GM18873 (cell line): ENCODE data around the gene LOXL1.
A peak's percentile ranks its signal among the peaks of the same experiment; 100 is the strongest.

Experiments used
- ATAC-seq: cut with Tn5 transposase; IDR thresholded peaks from one replicate; pipeline ENCODE4 v1.9.1; 2021; ENCODE audit warnings: mild to moderate bottlenecking, moderate library complexity, moderate number of reproducible peaks; ENCODE audit not compliant: unreplicated experiment, low FRiP score

Gene LOXL1

DNA sequence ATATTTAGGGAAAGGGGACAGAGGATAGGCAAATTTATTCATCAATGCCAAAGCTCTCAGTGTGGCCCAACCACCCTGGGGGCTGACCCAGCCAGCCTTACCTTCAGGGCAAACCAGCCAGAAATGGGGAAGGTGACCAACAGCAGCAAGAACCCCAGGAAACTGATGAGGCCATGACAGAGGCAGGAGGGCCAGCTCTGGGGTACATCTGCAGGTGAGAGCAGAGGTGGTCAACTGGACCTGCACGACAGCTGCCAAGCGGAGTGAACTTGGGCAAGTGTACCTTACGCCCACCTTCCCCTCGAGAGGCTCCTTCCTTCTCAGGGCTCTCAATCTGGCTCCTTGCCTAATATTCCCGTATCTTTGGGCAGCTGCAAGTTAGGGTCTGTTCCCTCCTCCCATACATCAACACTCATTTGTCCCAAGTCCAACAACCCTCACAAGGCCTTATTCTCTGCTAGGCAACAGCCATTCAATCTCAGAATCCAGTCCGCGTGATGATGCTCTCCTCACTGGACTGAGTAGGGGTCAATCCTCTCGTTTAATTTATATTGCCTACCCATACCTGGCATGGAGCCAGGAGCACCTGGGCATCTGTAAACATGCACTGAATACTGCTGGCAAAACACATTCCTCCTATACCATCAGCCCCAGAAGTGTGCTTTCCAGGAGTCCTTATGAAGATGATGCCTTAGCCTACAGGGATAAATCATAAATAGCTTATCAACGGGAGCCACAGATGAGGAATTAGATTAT, 64.2 kb downstream of the LOXL1 start:
- ATAC-seq, result no peak

DNA sequence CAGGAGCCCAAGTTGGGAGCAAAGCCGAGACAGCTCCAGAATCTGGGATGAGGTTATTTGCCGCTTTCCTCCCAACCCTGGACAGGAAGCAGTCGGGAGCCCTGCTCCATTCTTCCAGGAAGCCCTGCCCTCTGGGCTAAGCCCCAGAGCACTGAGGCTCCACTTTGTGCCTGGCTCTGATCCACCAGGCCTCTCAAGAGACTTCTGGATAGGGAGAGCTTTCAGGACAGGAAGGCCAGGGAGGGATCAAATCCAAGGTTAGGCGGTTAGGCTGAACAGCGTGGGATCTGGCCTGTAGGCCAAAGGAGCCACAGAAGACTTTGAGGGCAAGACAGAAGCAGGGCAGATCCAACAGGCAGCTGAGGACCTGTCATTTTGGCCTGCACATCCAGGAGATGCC, 65.0 kb downstream of the LOXL1 start:
- no peak for ATAC-seq

DNA sequence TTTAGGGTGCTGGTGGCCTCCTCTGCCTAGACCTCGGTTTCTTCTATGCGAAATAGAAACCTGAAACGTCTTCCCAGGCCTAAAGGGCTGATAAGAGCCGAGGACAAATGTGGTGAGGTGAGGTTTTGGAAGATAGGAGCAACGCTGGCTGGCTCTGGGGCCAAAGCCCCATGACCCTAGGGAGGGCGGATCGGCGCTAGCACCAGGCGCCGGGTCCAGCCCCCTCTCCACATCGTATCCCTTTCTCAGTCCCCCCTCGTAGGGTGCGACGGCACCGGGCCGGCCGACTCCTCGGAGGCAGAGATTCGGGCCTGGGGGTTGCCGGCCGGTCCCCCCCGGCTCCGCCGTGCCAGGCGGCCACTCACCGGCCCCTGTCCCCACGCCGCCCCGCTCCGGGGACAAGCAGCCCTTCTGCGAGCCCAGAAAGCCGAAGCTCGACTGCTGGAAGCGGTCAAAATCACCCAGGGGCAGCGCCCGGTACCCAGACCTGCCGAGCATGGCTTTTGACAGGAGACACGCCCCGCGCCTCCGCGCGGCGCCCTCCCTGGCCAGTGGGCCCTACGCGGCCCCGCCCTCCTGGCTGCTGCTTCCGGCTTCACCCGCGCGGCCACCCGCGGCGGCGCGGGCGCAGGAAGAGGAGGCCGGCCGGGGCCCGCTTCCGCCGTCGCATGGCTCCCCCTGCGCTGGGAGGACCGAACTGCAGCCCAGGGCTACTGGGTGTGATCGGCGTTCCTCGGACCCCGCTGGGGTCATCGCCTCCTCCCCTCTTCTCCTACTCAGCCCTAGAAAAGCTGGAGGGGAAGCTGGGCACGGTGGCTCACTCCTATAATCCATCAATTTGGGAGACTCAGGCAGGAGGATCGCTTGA, 65.7 kb downstream of the LOXL1 start, which contains the start of gene STOML1:
Gene STOML1, minus strand, starts transcription at position 570 of the 868 bp plus-strand sequence. Its CDS starts 72 bp downstream, at position 498.
- peak; percentile 55 for ATAC-seq

DNA sequence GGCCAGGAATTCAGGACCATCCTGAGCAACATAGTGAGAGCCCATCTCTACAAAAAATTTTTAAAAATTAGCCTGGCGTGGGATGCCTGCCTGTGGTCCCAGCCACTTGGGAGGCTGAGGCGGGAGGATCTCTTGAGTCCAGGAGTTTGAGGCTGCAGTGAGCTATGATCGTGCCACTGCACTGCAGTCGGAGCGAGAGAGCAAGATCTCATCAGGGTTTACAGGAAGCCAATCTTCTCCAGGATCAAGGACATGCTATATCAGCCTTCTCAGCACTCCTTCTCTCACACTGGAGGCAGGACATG, 66.3 kb downstream of the LOXL1 start:
- no peak for ATAC-seq

DNA sequence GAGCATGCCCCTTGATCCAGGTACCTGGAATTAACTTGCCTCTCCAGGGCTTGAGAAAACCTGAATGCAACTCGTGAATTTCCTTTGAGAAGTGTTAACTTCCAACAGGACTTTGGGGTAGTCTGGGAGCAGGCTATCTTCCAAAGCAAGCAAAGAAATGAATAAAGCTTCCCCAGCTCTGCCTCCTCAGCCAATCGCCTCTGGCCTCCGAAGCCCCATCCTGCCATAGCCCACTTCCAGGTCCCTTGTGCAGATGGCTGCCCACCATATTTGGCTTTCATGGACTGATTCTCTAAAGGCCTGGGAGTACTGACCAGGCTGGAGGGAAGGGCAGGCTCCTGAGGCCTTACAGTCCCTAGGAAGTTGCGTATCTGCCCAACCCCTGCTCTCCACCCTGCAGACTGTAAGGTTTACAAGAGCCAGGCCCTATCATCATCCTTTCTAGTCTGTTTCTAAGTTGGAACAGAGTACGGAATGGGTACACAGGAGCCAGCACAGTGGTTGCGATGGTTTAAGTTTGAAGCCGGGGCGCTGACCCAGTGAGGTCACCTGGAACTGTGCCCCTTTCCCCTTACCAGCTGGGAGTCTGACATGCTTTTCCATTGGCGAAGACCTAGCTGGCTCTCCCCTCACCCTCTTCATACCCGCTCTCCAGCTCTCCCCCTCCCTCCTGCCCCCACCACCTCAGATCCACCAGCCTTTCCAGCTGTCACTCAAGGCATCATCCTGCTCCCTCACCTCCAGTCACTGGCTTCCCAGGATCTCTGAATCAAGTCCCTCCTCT, 67.1 kb downstream of the LOXL1 start:
- ATAC-seq, result no peak

DNA sequence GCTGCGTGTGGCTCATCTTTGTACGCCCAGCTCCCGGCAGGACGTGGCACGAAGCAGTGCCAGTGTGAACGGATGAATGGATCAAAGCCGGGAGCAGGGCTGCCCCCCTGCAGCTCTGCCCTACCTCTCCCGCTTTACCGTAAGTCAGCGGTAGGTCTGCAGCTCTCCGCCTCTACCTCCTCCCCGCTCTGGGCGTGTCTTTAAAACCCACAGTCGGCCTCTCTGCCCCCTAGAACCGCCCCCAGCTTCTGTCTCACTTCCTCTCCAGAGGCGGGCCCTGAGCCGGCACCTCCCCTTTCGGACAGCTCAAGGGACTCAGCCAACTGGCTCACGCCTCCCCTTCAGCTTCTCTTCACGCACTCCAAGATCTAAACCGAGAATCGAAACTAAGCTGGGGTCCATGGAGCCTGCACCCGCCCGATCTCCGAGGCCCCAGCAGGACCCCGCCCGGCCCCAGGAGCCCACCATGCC, 68.2 kb downstream of the LOXL1 start, which contains the start of gene PML:
Gene PML, plus strand, starts transcription at position 304 of the 471 bp plus-strand sequence. Its CDS starts 97 bp downstream, at position 401.
- peak; percentile 52 for ATAC-seq

DNA sequence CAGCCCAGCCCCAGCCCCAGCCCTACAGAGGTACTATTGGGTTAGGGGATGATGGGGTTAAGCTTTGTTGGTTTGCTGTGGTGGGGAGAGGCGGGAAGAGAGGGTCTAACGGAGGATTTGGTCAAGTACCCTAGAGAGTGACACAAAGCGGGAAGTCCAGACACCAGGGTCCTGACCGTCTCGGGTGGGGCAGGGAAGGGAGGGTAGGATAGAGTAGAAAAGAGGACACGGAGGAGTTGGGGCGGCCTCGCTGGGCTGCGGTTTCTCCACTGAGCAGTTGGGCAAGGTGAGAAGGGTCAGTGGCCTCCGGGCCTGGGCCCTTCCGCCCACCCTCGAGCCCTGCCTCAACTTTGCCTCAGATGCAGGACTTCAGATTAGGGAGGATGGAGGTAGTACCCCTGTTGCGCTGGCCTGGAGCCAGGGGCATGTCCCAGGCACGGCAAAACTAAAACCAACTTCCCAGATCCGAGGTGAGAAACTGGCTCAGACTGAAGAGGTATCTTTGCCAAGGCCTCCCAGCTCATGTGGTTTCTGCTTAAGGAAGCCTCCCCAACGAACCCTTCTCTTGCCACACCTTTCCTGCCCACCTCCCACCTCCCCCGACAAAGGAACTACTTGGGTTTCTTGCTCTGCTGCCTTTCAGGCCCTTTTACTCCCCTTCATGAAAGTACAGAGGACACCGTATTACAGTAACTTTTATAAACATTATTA, 68.8 kb downstream of the LOXL1 start:
- ATAC-seq, result no peak

DNA sequence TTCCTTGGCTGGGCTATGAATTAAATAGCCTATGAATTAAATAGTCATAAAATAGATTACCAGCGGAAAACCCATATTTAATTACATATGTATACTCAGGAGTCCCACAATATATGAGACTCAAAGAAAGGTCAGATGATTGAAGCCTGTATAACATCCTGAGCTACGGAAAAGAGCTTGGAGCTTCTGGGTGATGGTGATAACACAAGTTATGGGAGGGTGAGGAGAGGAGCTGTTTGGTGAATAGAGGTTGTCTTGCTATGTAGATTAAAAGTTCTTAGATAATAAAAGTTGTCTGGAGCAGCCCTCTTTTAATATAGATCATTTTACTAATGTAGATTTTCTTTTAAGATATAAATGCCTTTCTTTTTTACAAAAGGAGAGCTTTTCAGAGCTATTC, 70.0 kb downstream of the LOXL1 start:
- ATAC-seq, result no peak

DNA sequence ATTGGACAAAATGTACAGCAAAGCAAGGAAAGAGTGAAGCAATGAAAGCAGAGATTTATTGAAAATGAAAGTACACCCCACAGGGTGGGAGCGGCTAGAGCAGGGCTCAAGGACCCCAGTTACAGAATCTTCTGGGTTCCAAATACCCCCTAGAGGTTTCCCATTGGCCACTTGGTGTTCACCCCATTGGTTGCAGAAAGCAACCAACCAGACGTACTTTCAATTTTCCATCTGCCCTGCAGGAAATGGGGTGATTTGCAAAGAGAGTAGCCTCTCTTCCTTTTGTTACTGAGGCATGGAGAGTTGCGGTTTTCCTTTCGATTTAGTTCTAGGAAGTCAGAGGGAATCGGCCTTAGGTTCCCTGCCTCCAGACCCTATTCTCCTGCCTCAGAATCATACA, 70.7 kb downstream of the LOXL1 start:
- no peak for ATAC-seq

DNA sequence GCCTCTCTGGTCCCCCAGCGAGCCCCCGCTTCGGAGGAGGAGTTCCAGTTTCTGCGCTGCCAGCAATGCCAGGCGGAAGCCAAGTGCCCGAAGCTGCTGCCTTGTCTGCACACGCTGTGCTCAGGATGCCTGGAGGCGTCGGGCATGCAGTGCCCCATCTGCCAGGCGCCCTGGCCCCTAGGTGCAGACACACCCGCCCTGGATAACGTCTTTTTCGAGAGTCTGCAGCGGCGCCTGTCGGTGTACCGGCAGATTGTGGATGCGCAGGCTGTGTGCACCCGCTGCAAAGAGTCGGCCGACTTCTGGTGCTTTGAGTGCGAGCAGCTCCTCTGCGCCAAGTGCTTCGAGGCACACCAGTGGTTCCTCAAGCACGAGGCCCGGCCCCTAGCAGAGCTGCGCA, 71.7 kb downstream of the LOXL1 start:
- no peak for ATAC-seq
